Left ventricle myocardium inferior (tissue), 1 donor: Measurements from ENCODE around the gene MRPS10. TPM values are rescaled to one million over a fixed set of nuclear protein-coding genes. Genes with fewer than 3 reads are reported as not detected.

Experiments
- DNase-seq: peaks from one replicate; pipeline ENCODE4 v3.0.0-alpha.2; 2020
- H3K27ac ChIP-seq: fragments of 200-600 bp; replicated peaks from 2 replicates; pipeline ENCODE4 v1.8.0; 2021
- H3K27me3 ChIP-seq: fragments of 200-600 bp; 2 replicates; pipeline ENCODE4 v1.8.0; 2021; ENCODE audit warnings: low read depth
- H3K36me3 ChIP-seq: fragments of 200-600 bp; 2 replicates; pipeline ENCODE4 v1.8.0; 2021
- H3K4me1 ChIP-seq: fragments of 200-600 bp; 2 replicates; pipeline ENCODE4 v1.8.0; 2021
- H3K4me3 ChIP-seq: fragments of 200-600 bp; 2 replicates; pipeline ENCODE4 v1.8.0; 2021; ENCODE audit warnings: mild to moderate bottlenecking, moderate library complexity
- H3K9me3 ChIP-seq: fragments of 200-600 bp; replicated peaks from 2 replicates; pipeline ENCODE4 v1.8.0; 2021
- CTCF ChIP-seq: fragments of 200-600 bp; IDR thresholded peaks from 2 replicates; pipeline ENCODE4 v1.8.0; 2021; ENCODE audit warnings: antibody characterized with exemption, mild to moderate bottlenecking, borderline replicate concordance
- intact Hi-C: fragments of 100-400 bp; cut with micrococcal nuclease; formaldehyde crosslinking; loops from one replicate; pipeline ENCODE4 v1.11.0; 2022
- total RNA-seq: library from RNA; stranded (reverse); fragmentation: NEBNext Ultra II Directional; extraction: Animal tissue kit (Norgen Biotek cat#: 25700); gene quantifications from one replicate; pipeline ENCODE4 v1.2.1, GENCODE V29; 2021
- donor health status: DM: no; HTN: yes; CAD: no; lungs with severe emphysema.

The MRPS10 gene
- total RNA-seq, 1 donor from 2014 or later: 64.3 TPM

GRCh38 chr6:42200035-42200434, 17.6 kb downstream of the MRPS10 start:
- Histone ChIP-seq H3K27ac (no peak overlapping the region), H3K27me3 (no peaks in the 10 kb centered on the region), H3K4me3 (no peak overlapping the region), H3K36me3 (peaks cover 27% of the 10 kb centered on the region), H3K4me1 (peaks cover 4% of the 10 kb centered on the region), H3K9me3 (peaks cover 5% of the 10 kb centered on the region)
- DNase-seq: no peak
- intact Hi-C loops: no loop called here
- no peak for TF ChIP-seq CTCF

GRCh38 chr6:42199106-42199981, 18.3 kb downstream of the MRPS10 start:
- Histone ChIP-seq H3K4me1 (peaks cover 4% of the 10 kb centered on the region), H3K9me3 (peaks cover 5% of the 10 kb centered on the region), H3K27ac (no peak overlapping the region), H3K36me3 (peaks cover 20% of the 10 kb centered on the region), H3K4me3 (no peak overlapping the region), H3K27me3 (no peaks in the 10 kb centered on the region)
- no peak for DNase-seq
- intact Hi-C loops: no loop called here
- no peak for TF ChIP-seq CTCF

- no peak for TF ChIP-seq CTCF
- intact Hi-C loops: no loop called here
- H3K36me3 ChIP-seq: peaks cover 8% of the 10 kb centered on the region
- H3K4me1 ChIP-seq: peaks cover 4% of the 10 kb centered on the region
- H3K27me3 ChIP-seq: no peaks in the 10 kb centered on the region
- peaks cover 5% of the 10 kb centered on the region for H3K9me3 ChIP-seq
- DNase-seq: no peak
- H3K27ac ChIP-seq: no peak overlapping the region
- no peak overlapping the region for H3K4me3 ChIP-seq
Measured at GRCh38 chr6:42197555-42198362, 19.9 kb downstream of the MRPS10 start.

- no peak for DNase-seq
- Histone ChIP-seq H3K27ac (no peak overlapping the region), H3K27me3 (no peaks in the 10 kb centered on the region), H3K4me3 (no peak overlapping the region), H3K36me3 (no peaks in the 10 kb centered on the region), H3K4me1 (peaks cover 7% of the 10 kb centered on the region), H3K9me3 (peaks cover 5% of the 10 kb centered on the region)
- intact Hi-C loops: no loop called here
- TF ChIP-seq CTCF: no peak
Measured at GRCh38 chr6:42195415-42195814, 22.2 kb downstream of the MRPS10 start.

GRCh38 chr6:42194056-42194455, 23.6 kb downstream of the MRPS10 start:
- H3K9me3 ChIP-seq: no peaks in the 10 kb centered on the region
- no peak overlapping the region for H3K4me3 ChIP-seq
- no peak for DNase-seq
- H3K27me3 ChIP-seq: no peaks in the 10 kb centered on the region
- no peak for TF ChIP-seq CTCF
- H3K4me1 ChIP-seq: peaks cover 7% of the 10 kb centered on the region
- H3K36me3 ChIP-seq: no peaks in the 10 kb centered on the region
- intact Hi-C loops: no loop called here
- H3K27ac ChIP-seq: no peak overlapping the region
